Thoracic aorta (tissue), 2 donors: Measurements from ENCODE around the gene NDUFS8. TPM values are rescaled to one million over a fixed set of nuclear protein-coding genes. Genes with fewer than 3 reads are reported as not detected.

Source experiments
- ATAC-seq: fragments of 150-250 bp; one replicate; pipeline ENCODE4 v1.8.0; 2017; ENCODE audit warnings: low read depth; ENCODE audit not compliant: insufficient number of reproducible peaks, low FRiP score
- DNase-seq: peaks from one replicate; pipeline ENCODE4 v3.0.0-alpha.2; 2020; ENCODE audit warnings: low spot score
- H3K27ac ChIP-seq, 2 donors: fragments of 200-600 bp; sonication (generic); 1 replicate in 1 of 2; 2 replicates in 1 of 2; pipeline ENCODE4 v1.5.1; 2016; ENCODE audit warnings: mild to moderate bottlenecking in 2 of 2, moderate library complexity in 2 of 2
- H3K27me3 ChIP-seq: fragments of 200-600 bp; sonication (generic); replicated peaks from 2 replicates; pipeline ENCODE4 v1.6.0; 2016; ENCODE audit warnings: mild to moderate bottlenecking; ENCODE audit not compliant: insufficient read depth
- H3K36me3 ChIP-seq: fragments of 200-600 bp; sonication (generic); one replicate; pipeline ENCODE4 v1.5.1; 2016
- H3K4me1 ChIP-seq, 2 donors: fragments of 200-600 bp; sonication (generic); 1 replicate in 1 of 2; 2 replicates in 1 of 2; pipeline versions ENCODE4 v1.5.1 to v1.6.0; 2016; ENCODE audit warnings: low read depth in 2 of 2, mild to moderate bottlenecking in 1 of 2; ENCODE audit not compliant: control insufficient read depth in 1 of 2
- H3K4me3 ChIP-seq: fragments of 200-600 bp; sonication (generic); 2 replicates; pipeline ENCODE4 v1.5.1; 2016; ENCODE audit warnings: mild to moderate bottlenecking
- H3K9me3 ChIP-seq: fragments of 200-600 bp; sonication (generic); 2 replicates; pipeline ENCODE4 v1.5.1; 2016
- total RNA-seq, 2 donors: library from RNA; depleted of rRNA; stranded (reverse); fragments of >200 nt; gene quantifications; one replicate each; pipeline versions ENCODE4 v1.1.0 to v1.2.3, GENCODE V29; 2016
- TF ChIP-seq, protein P1 (sequence below): fragments of 200-600 bp; sonication (generic); IDR thresholded peaks from one replicate; pipeline ENCODE4 v1.5.1; 2019; ENCODE audit warnings: antibody characterized with exemption

Gene NDUFS8
- total RNA-seq, 2 donors from 2014 or later = 85.8 to 96.5 TPM

DNA sequence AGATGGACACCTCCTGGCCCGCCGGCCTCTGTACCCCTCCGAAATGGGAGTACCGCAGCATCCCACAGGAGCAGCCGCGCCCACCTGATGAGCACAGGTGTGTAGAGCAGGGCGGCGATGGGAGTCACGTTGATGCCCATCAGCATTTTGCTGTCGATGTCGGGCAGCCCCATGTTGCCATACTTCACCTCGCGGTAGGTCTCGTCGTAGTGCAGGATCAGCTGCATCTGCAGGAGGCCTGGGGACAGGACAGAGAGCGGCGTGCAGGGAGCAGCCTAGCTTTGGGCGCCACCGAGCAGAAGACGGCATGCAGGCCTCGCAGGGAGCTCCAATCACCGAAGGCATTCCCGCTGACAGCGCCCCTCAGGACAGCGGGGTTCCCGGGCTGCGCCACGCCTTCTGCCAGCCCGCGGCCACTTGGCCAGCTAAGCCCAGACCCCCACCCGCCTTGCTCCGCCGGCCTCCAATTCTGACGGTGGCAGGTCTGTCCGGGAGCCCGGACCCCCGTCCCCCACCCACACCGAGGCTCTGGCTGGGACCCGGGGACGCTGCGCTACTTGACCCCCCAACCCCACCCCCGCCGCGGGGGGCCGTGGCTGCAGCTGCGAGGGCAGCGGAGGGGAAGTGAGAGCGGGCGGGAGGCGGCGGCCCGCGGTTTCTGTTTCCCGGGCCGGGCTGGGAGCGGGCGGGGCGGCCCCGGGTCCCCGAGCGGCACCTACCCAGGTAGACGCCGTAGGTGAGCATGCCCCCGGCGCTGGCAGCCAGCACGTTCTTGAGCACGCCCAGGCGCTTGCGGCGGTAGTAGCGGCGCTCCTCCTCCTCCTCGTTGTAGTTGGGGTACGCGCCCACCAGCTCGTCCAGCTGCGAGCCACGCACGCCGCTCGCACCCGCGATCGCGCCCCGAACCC is 27.3 kb upstream of the NDUFS8 start:
- Histone ChIP-seq H3K27me3 (no peaks in the 10 kb centered on the region), H3K4me1 (peaks cover 0 to 7% of the 10 kb centered on the region in 2 donors), H3K27ac (peak overlapping the region in 1 of 2 donors; percentile 44), H3K4me3 (peak overlapping the region; percentile 90), H3K36me3 (no peaks in the 10 kb centered on the region), H3K9me3 (no peaks in the 10 kb centered on the region)
- ATAC-seq (no peak), DNase-seq (no peak)
- TF ChIP-seq, protein P1, sequence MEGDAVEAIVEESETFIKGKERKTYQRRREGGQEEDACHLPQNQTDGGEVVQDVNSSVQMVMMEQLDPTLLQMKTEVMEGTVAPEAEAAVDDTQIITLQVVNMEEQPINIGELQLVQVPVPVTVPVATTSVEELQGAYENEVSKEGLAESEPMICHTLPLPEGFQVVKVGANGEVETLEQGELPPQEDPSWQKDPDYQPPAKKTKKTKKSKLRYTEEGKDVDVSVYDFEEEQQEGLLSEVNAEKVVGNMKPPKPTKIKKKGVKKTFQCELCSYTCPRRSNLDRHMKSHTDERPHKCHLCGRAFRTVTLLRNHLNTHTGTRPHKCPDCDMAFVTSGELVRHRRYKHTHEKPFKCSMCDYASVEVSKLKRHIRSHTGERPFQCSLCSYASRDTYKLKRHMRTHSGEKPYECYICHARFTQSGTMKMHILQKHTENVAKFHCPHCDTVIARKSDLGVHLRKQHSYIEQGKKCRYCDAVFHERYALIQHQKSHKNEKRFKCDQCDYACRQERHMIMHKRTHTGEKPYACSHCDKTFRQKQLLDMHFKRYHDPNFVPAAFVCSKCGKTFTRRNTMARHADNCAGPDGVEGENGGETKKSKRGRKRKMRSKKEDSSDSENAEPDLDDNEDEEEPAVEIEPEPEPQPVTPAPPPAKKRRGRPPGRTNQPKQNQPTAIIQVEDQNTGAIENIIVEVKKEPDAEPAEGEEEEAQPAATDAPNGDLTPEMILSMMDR = no peak

DNA sequence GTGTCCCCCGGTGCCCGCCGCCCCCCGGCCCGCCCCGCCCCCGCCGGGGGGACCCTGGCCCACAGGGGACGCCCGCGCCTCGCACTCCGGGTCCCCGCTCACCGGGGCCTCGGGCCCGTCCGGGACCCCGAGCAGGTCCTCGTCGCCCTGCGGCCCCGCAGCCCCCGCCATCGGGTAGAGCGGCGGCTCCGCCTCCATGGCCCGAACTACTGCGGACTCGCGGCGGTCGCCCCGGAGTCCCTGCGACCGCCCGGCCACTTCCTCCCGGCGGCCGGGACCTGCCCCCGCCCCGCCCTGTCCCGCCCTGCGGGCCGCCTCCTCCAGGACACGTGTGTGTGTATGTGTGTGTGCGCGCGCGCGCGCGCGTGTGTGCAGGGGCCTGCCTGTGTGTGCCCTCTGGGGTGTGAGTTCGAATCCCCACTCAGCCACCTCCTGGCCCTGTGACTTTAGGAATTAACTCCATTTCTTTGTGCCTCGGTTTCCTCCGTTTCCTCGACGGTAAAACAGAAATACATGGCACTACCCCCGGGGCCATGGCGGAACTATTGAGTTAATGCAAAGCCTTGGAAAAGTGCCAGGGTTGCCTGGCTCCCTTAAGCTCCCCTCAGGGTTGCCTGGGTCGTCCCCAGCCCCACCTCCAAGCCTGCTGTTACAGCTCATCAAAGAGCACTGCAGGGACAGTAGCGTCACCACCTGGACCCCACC is 26.5 kb upstream of the NDUFS8 start, which contains the start of gene UNC93B1:
Gene UNC93B1, minus strand, starts transcription at position 252 of the 705 bp plus-strand sequence. Its CDS starts 54 bp downstream, at position 198.
- Histone ChIP-seq H3K9me3 (no peaks in the 10 kb centered on the region), H3K4me3 (peak within 1 kb of the TSS; percentile 90), H3K36me3 (no peaks in the 10 kb centered on the region), H3K27ac (peak within 1 kb of the TSS in 1 of 2 donors; percentile 44), H3K4me1 (peaks cover 0 to 7% of the 10 kb centered on the region in 2 donors), H3K27me3 (no peaks in the 10 kb centered on the region)
- DNase-seq (peak; percentile 69), ATAC-seq (peak; percentile 76)
- TF ChIP-seq, protein P1 = no peak

DNA sequence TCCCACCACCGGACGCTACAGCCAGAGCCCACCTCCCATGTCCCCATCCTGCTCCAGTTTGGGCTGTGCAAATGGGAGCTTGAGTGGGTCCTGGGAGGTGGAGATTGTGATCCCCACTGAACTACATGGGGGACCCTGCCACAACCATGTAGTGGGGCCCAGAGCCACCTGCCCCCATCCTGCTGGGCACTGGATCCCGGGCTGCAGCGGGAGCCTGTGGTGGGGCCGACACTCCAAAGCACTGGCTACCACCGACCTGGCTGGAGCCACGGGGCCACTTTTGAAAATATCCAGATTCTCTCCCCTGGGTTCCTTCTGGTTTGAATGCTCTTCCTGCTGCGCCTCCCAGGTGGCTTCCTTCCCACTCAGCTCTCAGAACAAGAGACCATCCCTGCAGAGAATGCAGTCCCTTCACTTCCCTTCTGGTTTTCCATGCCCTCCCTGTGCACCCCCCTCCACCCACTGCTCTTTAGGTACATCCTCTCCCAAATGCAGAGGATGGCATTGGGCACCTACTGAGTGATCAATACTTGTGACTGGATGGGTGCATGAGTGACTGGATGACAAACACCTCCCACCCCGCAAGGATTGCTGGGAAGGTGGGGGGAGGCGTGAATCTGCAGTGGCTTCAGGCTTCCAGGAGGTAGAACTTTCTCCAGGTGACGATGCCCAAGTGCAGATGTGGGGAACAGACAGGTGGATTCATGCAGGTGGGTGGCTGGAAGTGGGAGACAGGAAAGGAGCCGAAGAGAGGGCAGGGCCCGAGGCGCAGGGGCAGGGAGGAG is 25.7 kb upstream of the NDUFS8 start:
- Histone ChIP-seq H3K27me3 (no peaks in the 10 kb centered on the region), H3K27ac (no peak overlapping the region), H3K9me3 (no peaks in the 10 kb centered on the region), H3K4me1 (peaks cover 6 to 13% of the 10 kb centered on the region in 2 donors), H3K36me3 (no peaks in the 10 kb centered on the region), H3K4me3 (peak overlapping the region; percentile 90)
- TF ChIP-seq, protein P1 = no peak
- DNase-seq (no peak), ATAC-seq (no peak)

DNA sequence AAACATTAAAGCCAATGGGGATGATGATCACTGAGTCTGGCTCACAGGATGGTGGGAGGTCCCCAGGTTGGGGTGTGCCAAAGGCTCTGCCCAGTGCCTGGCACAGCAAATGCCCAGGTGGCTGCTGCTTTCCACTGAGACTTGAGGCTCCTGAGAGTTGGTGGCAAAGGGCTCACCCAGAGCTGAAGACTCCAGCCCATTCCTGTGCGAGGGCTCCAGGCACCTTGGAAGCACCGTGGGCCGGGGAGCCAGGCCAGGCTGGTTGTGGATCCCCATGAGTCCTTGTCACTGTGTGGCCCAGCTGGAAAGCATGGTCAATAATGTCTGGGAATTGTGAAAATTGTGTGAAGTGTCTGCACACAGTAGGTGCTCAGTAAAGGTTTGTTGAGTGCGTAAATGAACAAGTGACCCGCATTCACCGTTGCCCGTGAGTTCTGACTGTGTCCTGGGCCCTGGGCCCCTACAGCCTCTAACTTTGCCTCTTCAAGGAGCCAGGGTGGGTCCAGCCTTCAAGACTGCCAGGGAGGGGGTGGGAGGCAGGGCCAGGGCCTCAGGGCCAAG is 23.8 kb upstream of the NDUFS8 start:
- Histone ChIP-seq H3K36me3 (no peaks in the 10 kb centered on the region), H3K4me1 (peaks cover 9 to 30% of the 10 kb centered on the region in 2 donors), H3K9me3 (no peaks in the 10 kb centered on the region), H3K27ac (no peak overlapping the region), H3K4me3 (no peak overlapping the region), H3K27me3 (no peaks in the 10 kb centered on the region)
- TF ChIP-seq, protein P1 = no peak
- DNase-seq (no peak), ATAC-seq (no peak)
